Mesenchymal stem cell (in vitro differentiated cells and primary cell): ENCODE measurements around the gene CNBD2.

Source experiments
- DNase-seq: peaks from one replicate; pipeline ENCODE4 v3.0.0-alpha.2; 2013
- H2AFZ ChIP-seq: one replicate; pipeline ENCODE4 v1.6.1; 2013; ENCODE audit warnings: low read depth, mild to moderate bottlenecking, control low read depth, inconsistent platforms, low read length, moderate library complexity
- H2AK5ac ChIP-seq: 2 replicates; pipeline ENCODE4 v1.6.1; 2013; ENCODE audit warnings: low read length, moderate library complexity, mild to moderate bottlenecking, inconsistent platforms; ENCODE audit not compliant: severe bottlenecking
- H2BK120ac ChIP-seq: one replicate; pipeline ENCODE4 v1.6.1; 2013; ENCODE audit warnings: low read depth, mild to moderate bottlenecking, inconsistent platforms, low read length, moderate library complexity
- H2BK12ac ChIP-seq, 2 experiments: one replicate each; pipeline ENCODE4 v1.6.1; 2013; ENCODE audit warnings: inconsistent platforms in 2 of 2, low read length in 2 of 2, mild to moderate bottlenecking in 2 of 2, moderate library complexity in 2 of 2, control low read depth in 1 of 2
- H2BK15ac ChIP-seq: one replicate; pipeline ENCODE4 v1.6.1; 2013; ENCODE audit warnings: mild to moderate bottlenecking, low read depth, inconsistent platforms; ENCODE audit not compliant: poor library complexity, severe bottlenecking
- H2BK5ac ChIP-seq: 2 replicates; pipeline ENCODE4 v1.6.1; 2013; ENCODE audit warnings: low read depth, mild to moderate bottlenecking, low read length, control low read depth, inconsistent platforms; ENCODE audit not compliant: poor library complexity, severe bottlenecking
- H3K14ac ChIP-seq, 2 experiments: one replicate each; pipeline ENCODE4 v1.6.1; 2013; ENCODE audit warnings: inconsistent platforms in 2 of 2, low read length in 2 of 2, control low read depth in 1 of 2, mild to moderate bottlenecking in 1 of 2, moderate library complexity in 1 of 2
- H3K18ac ChIP-seq, 2 experiments: one replicate each; pipeline ENCODE4 v1.6.1; 2013; ENCODE audit warnings: inconsistent platforms in 2 of 2, low read length in 2 of 2, control low read depth in 1 of 2, low read depth in 1 of 2, mild to moderate bottlenecking in 1 of 2
- H3K23ac ChIP-seq, 2 experiments: one replicate each; pipeline ENCODE4 v1.6.1; 2013; ENCODE audit warnings: inconsistent platforms in 2 of 2, low read length in 2 of 2, mild to moderate bottlenecking in 2 of 2, moderate library complexity in 2 of 2, control low read depth in 1 of 2
- H3K27ac ChIP-seq: 2 replicates; pipeline ENCODE4 v1.5.1; 2013; ENCODE audit warnings: mild to moderate bottlenecking, moderate library complexity, low read length, control low read depth, inconsistent platforms; ENCODE audit not compliant: poor library complexity, severe bottlenecking
- H3K27me3 ChIP-seq, 2 experiments: 2 replicates each; pipeline versions ENCODE4 v1.6.1 to v1.7.0; 2013; ENCODE audit warnings: low read length in 2 of 2, mild to moderate bottlenecking in 2 of 2, moderate library complexity in 2 of 2, control low read depth in 1 of 2, inconsistent platforms in 1 of 2; ENCODE audit not compliant: control insufficient read depth in 1 of 2, insufficient read depth in 1 of 2
- H3K36me3 ChIP-seq, 2 experiments: 2 replicates each; pipeline versions ENCODE4 v1.6.1 to v1.7.0; 2013; ENCODE audit warnings: low read length in 2 of 2, control low read depth in 1 of 2, inconsistent platforms in 1 of 2, low read depth in 1 of 2, mild to moderate bottlenecking in 1 of 2; ENCODE audit not compliant: insufficient read depth in 2 of 2, control insufficient read depth in 1 of 2
- H3K4ac ChIP-seq, 2 experiments: one replicate each; pipeline ENCODE4 v1.6.1; 2013; ENCODE audit warnings: inconsistent platforms in 2 of 2, low read length in 2 of 2, mild to moderate bottlenecking in 2 of 2, moderate library complexity in 2 of 2, control low read depth in 1 of 2, low read depth in 1 of 2
- H3K4me1 ChIP-seq: 2 replicates; pipeline ENCODE4 v1.6.1; 2013; ENCODE audit warnings: low read depth, low read length, control low read depth; ENCODE audit not compliant: control insufficient read depth, insufficient read depth
- H3K4me2 ChIP-seq: 2 replicates; pipeline ENCODE4 v1.6.1; 2013; ENCODE audit warnings: low read length, mild to moderate bottlenecking, inconsistent platforms; ENCODE audit not compliant: poor library complexity, severe bottlenecking
- H3K4me3 ChIP-seq, 2 experiments: 2 replicates each; pipeline versions ENCODE4 v1.5.1 to v1.7.0; 2013; ENCODE audit warnings: low read length in 2 of 2, mild to moderate bottlenecking in 2 of 2, control low read depth in 1 of 2, low read depth in 1 of 2; ENCODE audit not compliant: insufficient read depth in 1 of 2
- H3K79me1 ChIP-seq: replicated peaks from 2 replicates; pipeline ENCODE4 v1.6.1; 2013; ENCODE audit warnings: mild to moderate bottlenecking, control low read depth, low read length, inconsistent platforms; ENCODE audit not compliant: poor library complexity, severe bottlenecking
- H3K9ac ChIP-seq: 2 replicates; pipeline ENCODE4 v1.7.0; 2013; ENCODE audit warnings: mild to moderate bottlenecking, low read length, moderate library complexity
- H3K9me3 ChIP-seq: 2 replicates; pipeline ENCODE4 v1.7.0; 2013; ENCODE audit warnings: mild to moderate bottlenecking, low read length; ENCODE audit not compliant: control insufficient read depth
- H4K8ac ChIP-seq: one replicate; pipeline ENCODE4 v1.6.1; 2013; ENCODE audit warnings: inconsistent platforms, mild to moderate bottlenecking, low read length, moderate library complexity
- H4K91ac ChIP-seq: one replicate; pipeline ENCODE4 v1.6.1; 2013; ENCODE audit warnings: mild to moderate bottlenecking, low read length, inconsistent platforms
- WGBS: methylation state at CpG from one replicate; pipeline ENCODE4 v1.1.7; 2013; ENCODE audit warnings: mixed read lengths; 5-methylcytosine and 5-hydroxymethylcytosine counted together

CNBD2 gene

GRCh38 chr20:36050436-36051317, 82.3 kb downstream of the CNBD2 start:
- Histone ChIP-seq H2AFZ (peak overlapping the region; percentile 64), H3K14ac (peak overlapping the region; percentile 86 to 98), H2BK120ac (peak overlapping the region; percentile 98), H3K4ac (peak overlapping the region; percentile 98 to 99), H2BK15ac (peak overlapping the region; percentile 1), H3K9me3 (no peaks in the 10 kb centered on the region), H2BK12ac (no peak overlapping the region), H4K91ac (peak overlapping the region; percentile 99), H3K4me3 (peak overlapping the region; percentile 86 to 95), H3K9ac (peak overlapping the region; percentile 99), H3K4me2 (peak overlapping the region; percentile 68), H3K27ac (peak overlapping the region; percentile 76), H4K8ac (peak overlapping the region; percentile 98), H3K36me3 (peaks cover 3 to 6% of the 10 kb centered on the region in 2 experiments), H2BK5ac (peak overlapping the region; percentile 60), H3K27me3 (peaks cover 0 to 5% of the 10 kb centered on the region in 2 experiments), H3K23ac (peak overlapping the region in 1 of 2 experiments; percentile 90), H3K4me1 (peaks cover 3% of the 10 kb centered on the region), H3K18ac (peak overlapping the region; percentile 98 to 99), H2AK5ac (peak overlapping the region; percentile 91), H3K79me1 (no peaks in the 10 kb centered on the region)
- DNase-seq: peak; percentile 85
- under 1% methylated on average over 59 of the region's 75 CpGs for WGBS

- Histone ChIP-seq H3K4me1 (peaks cover 3% of the 10 kb centered on the region), H3K4ac (peak overlapping the region; percentile 7 to 43), H3K36me3 (peaks cover 3 to 6% of the 10 kb centered on the region in 2 experiments), H3K18ac (peak overlapping the region in 1 of 2 experiments; percentile 80), H3K4me2 (peak overlapping the region; percentile 68), H2BK15ac (no peak overlapping the region), H2BK5ac (no peak overlapping the region), H3K27ac (peak overlapping the region; percentile 60), H3K9me3 (no peaks in the 10 kb centered on the region), H2AFZ (no peak overlapping the region), H2BK12ac (peak overlapping the region; percentile 34 to 45), H3K4me3 (peak overlapping the region in 1 of 2 experiments; percentile 86), H3K23ac (no peak overlapping the region), H3K79me1 (no peaks in the 10 kb centered on the region), H3K14ac (no peak overlapping the region), H3K9ac (peak overlapping the region; percentile 99), H4K91ac (peak overlapping the region; percentile 57), H2BK120ac (no peak overlapping the region), H3K27me3 (peaks cover 0 to 5% of the 10 kb centered on the region in 2 experiments), H4K8ac (peak overlapping the region; percentile 92), H2AK5ac (peak overlapping the region; percentile 56)
- no peak for DNase-seq
- 88% methylated on average over 13 of the region's 13 CpGs for WGBS
Measured at GRCh38 chr20:36051318-36052116, 83.1 kb downstream of the CNBD2 start.

- Histone ChIP-seq H3K4ac (no peak overlapping the region), H3K27ac (no peak overlapping the region), H2BK5ac (no peak overlapping the region), H4K8ac (no peak overlapping the region), H2AFZ (no peak overlapping the region), H2BK120ac (no peak overlapping the region), H2AK5ac (peak overlapping the region; percentile 56), H3K36me3 (peaks cover 0 to 6% of the 10 kb centered on the region in 2 experiments), H3K4me1 (peaks cover 3% of the 10 kb centered on the region), H2BK12ac (no peak overlapping the region), H3K79me1 (no peaks in the 10 kb centered on the region), H3K9ac (no peak overlapping the region), H3K4me3 (no peak overlapping the region), H4K91ac (no peak overlapping the region), H3K14ac (no peak overlapping the region), H3K23ac (no peak overlapping the region), H3K18ac (no peak overlapping the region), H2BK15ac (peak overlapping the region; percentile 67), H3K27me3 (peaks cover 0 to 5% of the 10 kb centered on the region in 2 experiments), H3K9me3 (no peaks in the 10 kb centered on the region), H3K4me2 (no peak overlapping the region)
- DNase-seq: no peak
- 87% methylated on average over 3 of the region's 6 CpGs for WGBS
Measured at GRCh38 chr20:36052117-36052513, 83.7 kb downstream of the CNBD2 start.
